ENCODE data around the gene TRIM52.

The TRIM52 gene

GRCh38 chr5:181235689-181236366 lies 25.1 kb downstream of the TRIM52 start:
- Histone ChIP-seq H3K4me3 (no peak overlapping the region), H3K27ac (no peak overlapping the region)

GRCh38 chr5:181235323-181235688 lies 25.6 kb downstream of the TRIM52 start:
- no peak overlapping the region for H3K4me3 ChIP-seq
- no peak overlapping the region for H3K27ac ChIP-seq

- Histone ChIP-seq H3K27ac (no peak overlapping the region), H3K4me3 (no peak overlapping the region)
These were observed 26.3 kb downstream of the TRIM52 start for GRCh38 chr5:181234455-181235306.

GRCh38 chr5:181233801-181234454 lies 27.0 kb downstream of the TRIM52 start:
- Histone ChIP-seq H3K27ac (no peak overlapping the region), H3K4me3 (no peak overlapping the region)

GRCh38 chr5:181233088-181233800 lies 27.7 kb downstream of the TRIM52 start:
- Histone ChIP-seq H3K4me3 (no peak overlapping the region), H3K27ac (no peak overlapping the region)

- no peak overlapping the region for H3K27ac ChIP-seq
- H3K4me3 ChIP-seq, result no peak overlapping the region
These were observed 28.4 kb downstream of the TRIM52 start for GRCh38 chr5:181232593-181232992.

GRCh38 chr5:181231432-181231831 lies 29.5 kb downstream of the TRIM52 start:
- Histone ChIP-seq H3K27ac (no peak overlapping the region), H3K4me3 (no peak overlapping the region)

GRCh38 chr5:181230551-181230950 lies 30.4 kb downstream of the TRIM52 start:
- Histone ChIP-seq H3K27ac (no peak overlapping the region), H3K4me3 (no peak overlapping the region)

GRCh38 chr5:181229996-181230395 lies 30.9 kb downstream of the TRIM52 start:
- no peak overlapping the region for H3K4me3 ChIP-seq
- H3K27ac ChIP-seq, result no peak overlapping the region

GRCh38 chr5:181224390-181225229 lies 36.3 kb downstream of the TRIM52 start:
- H3K4me3 ChIP-seq, result peak overlapping the region; percentile 61 to 83 (median 78)
- peak overlapping the region in 20 of 21 experiments; percentile 66 to 99 (median 93) for H3K27ac ChIP-seq

- H3K4me3 ChIP-seq, result peak overlapping the region; percentile 61 to 83 (median 78)
- H3K27ac ChIP-seq, result peak overlapping the region; percentile 66 to 99 (median 93)
These were observed 37.1 kb downstream of the TRIM52 start for GRCh38 chr5:181223729-181224389.

GRCh38 chr5:181223058-181223728 lies 37.8 kb downstream of the TRIM52 start, which contains the start of gene TRIM41:
Gene TRIM41, plus strand, starts transcription at chr5:181223281. Its CDS starts 719 bp downstream, at chr5:181224000.
- Histone ChIP-seq H3K27ac (peak within 1 kb of the TSS; percentile 66 to 99 (median 93)), H3K4me3 (peak within 1 kb of the TSS; percentile 61 to 83 (median 78))

- peak overlapping the region; percentile 61 to 83 (median 78) for H3K4me3 ChIP-seq
- H3K27ac ChIP-seq, result peak overlapping the region; percentile 32 to 99 (median 93)
These were observed 38.3 kb downstream of the TRIM52 start for GRCh38 chr5:181222630-181223057.

- H3K27ac ChIP-seq, result peak overlapping the region; percentile 32 to 99 (median 93)
- peak overlapping the region; percentile 61 to 83 (median 78) for H3K4me3 ChIP-seq
These were observed 38.9 kb downstream of the TRIM52 start for GRCh38 chr5:181221792-181222629.

GRCh38 chr5:181221105-181221791 lies 39.7 kb downstream of the TRIM52 start:
- H3K4me3 ChIP-seq, result peak overlapping the region in 2 of 7 experiments; percentile 64 to 80

GRCh38 chr5:181220178-181220515 lies 40.8 kb downstream of the TRIM52 start:
- no peak overlapping the region for H3K27ac ChIP-seq

More at GRCh38 chr5:181221105-181221791, 39.7 kb downstream of the TRIM52 start:
- H3K27ac ChIP-seq, result peak overlapping the region in 8 of 21 experiments; percentile 21 to 98 (median 94)

More at GRCh38 chr5:181220178-181220515, 40.8 kb downstream of the TRIM52 start:
- no peak overlapping the region for H3K4me3 ChIP-seq

Data from skin epidermis (tissue), 12 donors.